DOHH2 (cell line): ENCODE measurements around the gene COPE.
A peak's percentile ranks its signal among the peaks of the same experiment; 100 is the strongest.

Source experiments
- H3F3A ChIP-seq: fragments of 200-600 bp; sonication (generic), shearing (Covaris generic); 2 replicates; pipeline ENCODE4 v1.6.0; 2016; ENCODE audit warnings: antibody characterized with exemption, mild to moderate bottlenecking; ENCODE audit not compliant: control insufficient read depth, insufficient read depth
- H3K27ac ChIP-seq: fragments of 200-600 bp; sonication (generic); 2 replicates; pipeline ENCODE4 v1.5.1; 2014; ENCODE audit warnings: low read depth, mild to moderate bottlenecking, low read length, moderate library complexity
- H3K27me3 ChIP-seq: fragments of 200-600 bp; sonication (generic); 2 replicates; pipeline ENCODE4 v1.6.1; 2014; ENCODE audit warnings: mild to moderate bottlenecking, low read length, mixed read lengths; ENCODE audit not compliant: control insufficient read depth
- H3K36me3 ChIP-seq: fragments of 200-600 bp; sonication (generic); 2 replicates; pipeline ENCODE4 v1.6.1; 2014; ENCODE audit warnings: mild to moderate bottlenecking, low read length, moderate library complexity, mixed read lengths; ENCODE audit not compliant: control insufficient read depth
- H3K4me1 ChIP-seq: fragments of 200-600 bp; sonication (generic); 2 replicates; pipeline ENCODE4 v1.6.1; 2014; ENCODE audit warnings: mild to moderate bottlenecking, low read length, mixed read lengths; ENCODE audit not compliant: control insufficient read depth
- H3K4me2 ChIP-seq: fragments of 200-600 bp; sonication (generic); 2 replicates; pipeline ENCODE4 v1.6.0; 2014; ENCODE audit warnings: mild to moderate bottlenecking, low read length, moderate library complexity
- H3K4me3 ChIP-seq: fragments of 200-600 bp; sonication (generic); 2 replicates; pipeline ENCODE4 v1.5.1; 2014; ENCODE audit warnings: mild to moderate bottlenecking, low read length, mixed read lengths
- H3K79me2 ChIP-seq: fragments of 200-600 bp; sonication (generic); 2 replicates; pipeline ENCODE4 v1.6.1; 2014; ENCODE audit warnings: mild to moderate bottlenecking, low read length, mixed read lengths; ENCODE audit not compliant: control insufficient read depth
- H3K9me2 ChIP-seq: fragments of 200-600 bp; sonication (generic); replicated peaks from 2 replicates; pipeline ENCODE4 v1.6.1; 2014; ENCODE audit warnings: mild to moderate bottlenecking, low read length, mixed read lengths; ENCODE audit not compliant: control insufficient read depth
- H3K9me3 ChIP-seq: fragments of 200-600 bp; sonication (generic); 2 replicates; pipeline ENCODE4 v1.6.1; 2014; ENCODE audit warnings: antibody characterized with exemption, low read length, mixed read lengths; ENCODE audit not compliant: control insufficient read depth, insufficient read depth
- H4K20me1 ChIP-seq: fragments of 200-600 bp; sonication (generic); 2 replicates; pipeline ENCODE4 v1.6.0; 2014; ENCODE audit warnings: low read depth, mild to moderate bottlenecking, antibody characterized with exemption, low read length, moderate library complexity; ENCODE audit not compliant: control insufficient read depth, insufficient read depth
- CTCF ChIP-seq: fragments of 200-600 bp; sonication (generic); IDR thresholded peaks from one replicate; pipeline ENCODE4 v1.5.1; 2014; ENCODE audit warnings: antibody characterized with exemption, mild to moderate bottlenecking, low read depth, low read length; ENCODE audit not compliant: poor library complexity, severe bottlenecking
- EZH2phosphoT487 ChIP-seq: fragments of 200-600 bp; sonication (generic); IDR thresholded peaks from 2 replicates; pipeline ENCODE4 v1.6.1; 2017; ENCODE audit warnings: borderline replicate concordance, mild to moderate bottlenecking, antibody characterized with exemption, low read length, moderate library complexity, mixed read lengths

The COPE gene

GRCh38 chr19:18895824-18896341, 23.3 kb downstream of the COPE start, which contains the start of gene CERS1:
Gene CERS1 (minus strand): TSS chr19:18896158. CDS start chr19:18896072, 86 bp downstream.
- Histone ChIP-seq H3K27me3 (peaks cover 34% of the 10 kb centered on the region), H3K4me2 (peak within 1 kb of the TSS; percentile 50), H3K9me2 (no peaks in the 10 kb centered on the region), H3F3A (no peaks in the 10 kb centered on the region), H3K4me1 (peaks cover 20% of the 10 kb centered on the region), H3K27ac (no peak within 1 kb of the TSS), H3K4me3 (peak within 1 kb of the TSS; percentile 46; the same call in 1 of the 2 replicates), H3K36me3 (peaks cover 4% of the 10 kb centered on the region; the same call in 1 of the 2 replicates), H3K9me3 (no peaks in the 10 kb centered on the region), H4K20me1 (no peaks in the 10 kb centered on the region), H3K79me2 (no peaks in the 10 kb centered on the region)
- TF ChIP-seq EZH2phosphoT487 (no peak), CTCF (no peak)

GRCh38 chr19:18895038-18895823, 24.0 kb downstream of the COPE start:
- peak overlapping the region; percentile 50 for H3K4me2 ChIP-seq

GRCh38 chr19:18894254-18895037, 24.7 kb downstream of the COPE start:
- H3K4me3 ChIP-seq = no peak overlapping the region
- H3K79me2 ChIP-seq = no peaks in the 10 kb centered on the region
- H4K20me1 ChIP-seq = no peaks in the 10 kb centered on the region
- TF ChIP-seq CTCF (no peak), EZH2phosphoT487 (no peak)
- H3F3A ChIP-seq = no peaks in the 10 kb centered on the region
- H3K36me3 ChIP-seq = peaks cover under 1% of the 10 kb centered on the region; the same call in 1 of the 2 replicates
- H3K4me1 ChIP-seq = peaks cover 20% of the 10 kb centered on the region
- H3K27ac ChIP-seq = no peak overlapping the region
- no peaks in the 10 kb centered on the region for H3K9me2 ChIP-seq
- peak overlapping the region; percentile 50; the same call in 1 of the 2 replicates for H3K4me2 ChIP-seq
- peaks cover 34% of the 10 kb centered on the region for H3K27me3 ChIP-seq
- no peaks in the 10 kb centered on the region for H3K9me3 ChIP-seq

More at GRCh38 chr19:18895038-18895823, 24.0 kb downstream of the COPE start:
- no peaks in the 10 kb centered on the region for H3K9me2 ChIP-seq
- H3K27ac ChIP-seq = no peak overlapping the region
- peaks cover 20% of the 10 kb centered on the region for H3K4me1 ChIP-seq
- no peak for TF ChIP-seq EZH2phosphoT487
- TF ChIP-seq CTCF = no peak
- H4K20me1 ChIP-seq = no peaks in the 10 kb centered on the region
- peak overlapping the region; percentile 46; the same call in 1 of the 2 replicates for H3K4me3 ChIP-seq
- H3K9me3 ChIP-seq = no peaks in the 10 kb centered on the region
- H3K79me2 ChIP-seq = no peaks in the 10 kb centered on the region
- peaks cover 4% of the 10 kb centered on the region; the same call in 1 of the 2 replicates for H3K36me3 ChIP-seq
- peaks cover 34% of the 10 kb centered on the region for H3K27me3 ChIP-seq
- no peaks in the 10 kb centered on the region for H3F3A ChIP-seq
